Mucosa of rectum (tissue), 2 donors: ENCODE results near the gene BICD2.

Experiments used
- H3K27ac ChIP-seq, 2 donors: one replicate each; pipeline ENCODE4 v1.7.0; 2013; ENCODE audit warnings: inconsistent platforms in 2 of 2, low read depth in 2 of 2, low read length in 2 of 2
- H3K27me3 ChIP-seq, 2 donors: one replicate each; pipeline ENCODE4 v1.7.0; 2013; ENCODE audit warnings: low read length in 2 of 2; ENCODE audit not compliant: control insufficient read depth in 2 of 2, insufficient read depth in 2 of 2
- H3K36me3 ChIP-seq, 2 donors: one replicate each; pipeline ENCODE4 v1.7.0; 2013; ENCODE audit warnings: low read length in 2 of 2; ENCODE audit not compliant: control insufficient read depth in 2 of 2, insufficient read depth in 2 of 2
- H3K4me1 ChIP-seq, 2 donors: one replicate each; pipeline ENCODE4 v1.7.0; 2013; ENCODE audit warnings: low read length in 2 of 2, mild to moderate bottlenecking in 1 of 2; ENCODE audit not compliant: control insufficient read depth in 2 of 2, insufficient read depth in 2 of 2
- H3K4me3 ChIP-seq, 2 donors: one replicate each; pipeline ENCODE4 v1.7.0; 2013; ENCODE audit warnings: low read length in 2 of 2
- H3K9ac ChIP-seq, 2 donors: one replicate each; pipeline ENCODE4 v1.7.0; 2013; ENCODE audit warnings: low read length in 2 of 2, low read depth in 1 of 2, mild to moderate bottlenecking in 1 of 2
- H3K9me3 ChIP-seq, 2 donors: one replicate each; pipeline ENCODE4 v1.7.0; 2013; ENCODE audit warnings: low read length in 2 of 2; ENCODE audit not compliant: control insufficient read depth in 2 of 2
- donor health status: healthy.
- donor health status: Normal muscosa, but diverticular disease.

BICD2 gene

GRCh38 chr9:92749071-92749933, 15.3 kb downstream of the BICD2 start:
- H3K4me3 ChIP-seq = no peak overlapping the region
- H3K36me3 ChIP-seq = no peaks in the 10 kb centered on the region
- H3K9ac ChIP-seq = no peak overlapping the region
- no peak overlapping the region for H3K27ac ChIP-seq
- H3K27me3 ChIP-seq = no peaks in the 10 kb centered on the region
- H3K9me3 ChIP-seq = no peaks in the 10 kb centered on the region
- H3K4me1 ChIP-seq = peaks cover 0 to 3% of the 10 kb centered on the region in 2 donors

- Histone ChIP-seq H3K9me3 (no peaks in the 10 kb centered on the region), H3K4me1 (peaks cover 0 to 3% of the 10 kb centered on the region in 2 donors), H3K9ac (no peak overlapping the region), H3K36me3 (no peaks in the 10 kb centered on the region), H3K27me3 (no peaks in the 10 kb centered on the region), H3K4me3 (no peak overlapping the region), H3K27ac (no peak overlapping the region)
Observed at GRCh38 chr9:92748233-92748497, 16.5 kb downstream of the BICD2 start.

DNA sequence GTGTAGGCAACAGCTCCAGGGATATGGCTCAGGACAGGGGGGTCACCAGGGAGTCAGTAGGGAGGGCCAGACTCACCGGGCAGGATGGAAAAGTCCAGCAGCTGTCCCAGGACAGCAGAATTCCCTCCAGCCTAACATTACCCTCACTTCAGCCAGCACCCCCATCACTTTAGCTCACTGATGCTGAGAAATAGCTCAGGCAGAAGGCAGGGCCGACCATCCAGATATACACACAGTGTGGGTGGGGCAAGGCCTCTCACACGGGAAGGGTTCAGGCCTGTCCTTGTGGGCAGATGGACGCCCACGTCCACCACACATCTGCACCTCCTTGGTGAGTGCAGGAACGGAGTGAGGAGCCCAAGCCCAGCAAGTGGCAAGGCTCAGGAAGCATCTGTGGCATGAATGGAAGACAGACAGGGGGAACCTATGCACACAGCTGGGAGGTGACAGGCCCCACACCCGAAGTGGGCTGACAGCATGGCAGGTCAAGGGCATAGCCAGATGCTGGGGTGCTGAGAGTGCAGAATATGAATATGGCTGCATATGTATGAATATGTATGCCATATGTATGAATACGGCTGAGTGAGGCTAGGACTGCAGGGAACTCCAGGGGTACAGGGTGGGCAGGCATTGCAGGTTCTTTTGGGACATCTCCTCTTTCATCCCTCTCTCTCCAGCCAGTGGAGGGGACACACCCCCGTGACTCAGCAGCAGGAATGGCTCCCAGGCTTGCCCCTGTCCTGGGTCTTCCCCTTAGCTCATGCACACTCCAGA, 17.0 kb downstream of the BICD2 start:
- Histone ChIP-seq H3K9me3 (no peaks in the 10 kb centered on the region), H3K4me3 (no peak overlapping the region), H3K9ac (no peak overlapping the region), H3K4me1 (peaks cover 0 to 3% of the 10 kb centered on the region in 2 donors), H3K27ac (no peak overlapping the region), H3K27me3 (no peaks in the 10 kb centered on the region), H3K36me3 (no peaks in the 10 kb centered on the region)

GRCh38 chr9:92746567-92747458, 17.8 kb downstream of the BICD2 start:
- H3K27me3 ChIP-seq = no peaks in the 10 kb centered on the region
- no peaks in the 10 kb centered on the region for H3K9me3 ChIP-seq
- H3K27ac ChIP-seq = no peak overlapping the region
- no peak overlapping the region for H3K4me3 ChIP-seq
- H3K36me3 ChIP-seq = no peaks in the 10 kb centered on the region
- peaks cover 0 to 3% of the 10 kb centered on the region in 2 donors for H3K4me1 ChIP-seq
- no peak overlapping the region for H3K9ac ChIP-seq

DNA sequence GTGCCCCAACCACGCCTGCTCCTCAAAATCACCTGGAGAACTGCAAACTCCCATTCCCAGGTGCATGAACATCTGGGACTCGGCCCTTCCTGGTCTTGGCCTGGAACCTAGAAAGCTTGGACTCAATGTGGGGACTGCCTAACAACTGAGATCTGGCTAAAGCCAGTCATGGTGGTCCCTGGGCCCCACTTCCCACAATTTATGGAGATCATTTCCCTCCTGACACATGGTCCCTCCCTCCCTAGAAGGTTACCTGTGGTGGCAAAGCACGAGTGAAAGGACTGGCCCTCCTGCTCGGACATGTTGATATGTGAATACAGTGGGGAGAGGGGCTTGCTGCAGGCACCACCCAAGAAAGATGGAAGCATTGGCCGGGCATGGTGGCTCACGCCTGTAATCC, 18.8 kb downstream of the BICD2 start:
- Histone ChIP-seq H3K27ac (no peak overlapping the region), H3K36me3 (no peaks in the 10 kb centered on the region), H3K4me1 (peaks cover 0 to 3% of the 10 kb centered on the region in 2 donors)

GRCh38 chr9:92745331-92745730, 19.3 kb downstream of the BICD2 start:
- Histone ChIP-seq H3K9me3 (no peaks in the 10 kb centered on the region), H3K9ac (no peak overlapping the region), H3K36me3 (no peaks in the 10 kb centered on the region), H3K27me3 (no peaks in the 10 kb centered on the region), H3K4me1 (peaks cover 0 to 7% of the 10 kb centered on the region in 2 donors), H3K27ac (no peak overlapping the region), H3K4me3 (no peak overlapping the region)

More for the DNA sequence above, 18.8 kb downstream of the BICD2 start:
- Histone ChIP-seq H3K4me3 (no peak overlapping the region), H3K27me3 (no peaks in the 10 kb centered on the region), H3K9ac (no peak overlapping the region), H3K9me3 (no peaks in the 10 kb centered on the region)

- H3K9me3 ChIP-seq = no peaks in the 10 kb centered on the region
- no peak overlapping the region for H3K4me3 ChIP-seq
- H3K36me3 ChIP-seq = no peaks in the 10 kb centered on the region
- peak overlapping the region in 1 of 2 donors; percentile 4 for H3K27ac ChIP-seq
- H3K27me3 ChIP-seq = no peaks in the 10 kb centered on the region
- H3K9ac ChIP-seq = no peak overlapping the region
- peaks cover 4 to 10% of the 10 kb centered on the region in 2 donors for H3K4me1 ChIP-seq
Observed at GRCh38 chr9:92740969-92741368, 23.7 kb downstream of the BICD2 start.

DNA sequence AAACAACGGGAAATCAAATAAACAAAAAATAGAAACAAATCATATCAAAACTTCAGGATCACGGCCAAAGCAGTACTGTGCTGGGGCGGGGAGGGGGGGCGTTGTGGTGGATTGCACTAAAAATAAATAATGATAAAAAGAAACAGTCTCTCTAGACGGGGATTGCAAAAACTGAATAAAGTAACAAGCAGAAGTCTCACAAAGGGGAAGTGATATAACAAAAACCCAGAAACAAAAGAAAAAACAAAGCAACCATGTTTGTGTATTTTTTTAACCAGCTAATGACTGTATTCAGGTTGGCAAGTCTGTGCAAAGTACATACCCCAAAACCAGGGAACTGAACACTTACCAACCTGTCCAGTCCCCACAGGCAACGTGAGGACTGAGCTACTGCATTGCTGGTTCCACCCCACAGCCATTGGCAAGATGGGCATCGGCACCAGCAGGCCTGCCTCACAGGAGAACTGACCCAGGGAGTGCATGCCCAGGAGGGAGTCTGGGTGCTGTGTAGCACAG, 24.1 kb downstream of the BICD2 start:
- no peak overlapping the region for H3K4me3 ChIP-seq
- no peak overlapping the region for H3K9ac ChIP-seq
- H3K9me3 ChIP-seq = no peaks in the 10 kb centered on the region
- H3K36me3 ChIP-seq = no peaks in the 10 kb centered on the region
- H3K27me3 ChIP-seq = no peaks in the 10 kb centered on the region
- peaks cover 8 to 14% of the 10 kb centered on the region in 2 donors for H3K4me1 ChIP-seq
- peak overlapping the region; percentile 4 to 13 for H3K27ac ChIP-seq

DNA sequence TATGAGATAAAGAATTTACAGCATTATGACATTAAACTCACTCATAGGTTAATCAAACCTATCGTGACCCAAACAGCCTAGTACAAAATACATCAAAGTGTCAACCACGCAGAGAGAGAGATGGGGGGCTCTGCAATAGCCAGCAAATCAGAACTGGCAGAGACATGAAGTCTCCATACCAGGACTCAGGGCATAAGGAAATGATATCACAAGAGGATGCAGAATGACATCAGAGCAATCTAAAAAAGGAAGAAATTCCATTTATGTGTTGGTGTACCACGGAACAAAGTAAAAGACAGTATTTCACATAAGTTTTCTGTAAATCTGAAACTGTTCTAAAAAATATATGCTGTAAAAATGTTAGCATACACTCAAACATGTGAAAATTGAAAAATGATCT, 24.6 kb downstream of the BICD2 start:
- Histone ChIP-seq H3K4me3 (no peak overlapping the region), H3K36me3 (no peaks in the 10 kb centered on the region), H3K4me1 (peaks cover 9 to 14% of the 10 kb centered on the region in 2 donors), H3K27ac (no peak overlapping the region), H3K9me3 (no peaks in the 10 kb centered on the region), H3K27me3 (no peaks in the 10 kb centered on the region), H3K9ac (no peak overlapping the region)
